GM12872 (cell line): ENCODE data around the gene FAM20A.

Experiments
- CTCF ChIP-seq: IDR thresholded peaks from 3 replicates; pipeline ENCODE4 v1.5.1; 2011; ENCODE audit warnings: low read depth, mild to moderate bottlenecking, low read length, moderate library complexity; ENCODE audit not compliant: insufficient read depth

FAM20A gene

GRCh38 chr17:68600931-68601564, at the start of gene FAM20A:
FAM20A (minus strand) TSS chr17:68601367; CDS start chr17:68600666, 701 bp downstream.
- no peak for TF ChIP-seq CTCF

GRCh38 chr17:68649324-68649723, 48.2 kb upstream of the FAM20A start:
- TF ChIP-seq CTCF = no peak

- TF ChIP-seq CTCF = no peak
Measured at GRCh38 chr17:68646626-68647526, 45.7 kb upstream of the FAM20A start.

- no peak for TF ChIP-seq CTCF
Measured at GRCh38 chr17:68642118-68642412, 40.9 kb upstream of the FAM20A start.

GRCh38 chr17:68641276-68642117, 40.3 kb upstream of the FAM20A start:
- no peak for TF ChIP-seq CTCF

GRCh38 chr17:68640242-68640989, 39.2 kb upstream of the FAM20A start:
- TF ChIP-seq CTCF = no peak

- TF ChIP-seq CTCF = 0 out of 3 replicates have a peak, but pooled peaks have one; percentile 2
Measured at GRCh38 chr17:68634345-68634876, 33.2 kb upstream of the FAM20A start.
